Measurements from ENCODE around the gene GMDS.

DNA sequence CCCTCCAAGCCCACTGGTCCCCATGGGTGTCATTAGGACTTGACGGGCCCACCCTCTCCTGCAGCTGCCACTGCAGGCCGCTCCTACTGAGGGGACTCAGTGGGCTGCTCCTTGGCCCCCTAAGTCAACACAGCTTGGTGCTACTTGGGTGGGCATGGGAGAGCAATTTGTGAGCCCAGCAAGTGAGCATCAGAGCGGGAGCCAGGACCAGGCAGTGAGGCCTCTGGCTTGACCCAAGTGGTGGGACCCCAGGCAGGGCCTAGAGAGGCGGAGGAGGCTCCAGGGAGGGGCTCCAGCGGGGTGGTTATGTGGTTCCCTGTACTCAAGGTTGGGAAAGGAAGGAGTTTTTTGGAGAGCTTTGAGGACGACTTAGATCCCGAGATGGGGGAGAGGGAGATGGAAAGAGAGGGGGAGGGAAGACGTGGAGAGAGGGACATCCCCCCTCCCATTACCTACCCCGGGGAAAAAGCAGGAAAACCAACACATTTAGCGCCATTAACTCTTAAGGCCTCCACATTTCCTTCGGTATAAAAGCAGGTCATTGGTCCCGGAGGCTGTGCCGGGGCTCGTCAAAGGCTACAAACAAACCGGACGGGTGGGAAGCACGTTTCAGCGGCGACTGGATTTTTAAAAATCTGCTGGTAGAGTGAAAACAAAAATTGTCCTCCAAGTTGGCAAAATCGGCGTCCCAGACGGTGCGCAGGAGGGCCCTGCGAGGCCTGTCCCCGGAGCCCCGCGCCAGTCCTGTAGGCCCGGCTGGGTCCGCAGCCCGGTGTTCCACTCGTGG is 626.9 kb downstream of the GMDS start:
- no peak for TF ChIP-seq POLR2A (IDR thresholded peaks at IDR 0.05)
- TF ChIP-seq CTCF (IDR thresholded peaks at IDR 0.05 in 4 of 5, conservative IDR thresholded peaks at IDR 0.05 in 1 of 5) = no peak

Measured in gastrocnemius medialis (tissue), 4 donors.